Keratinocyte (primary cell): ENCODE results near the gene CFAP73. TPM values are rescaled to one million over a fixed set of nuclear protein-coding genes. Genes with fewer than 3 reads are reported as not detected.

Source experiments
- DNase-seq: peaks from one replicate; pipeline ENCODE4 v3.0.0-alpha.2; 2011; ENCODE audit warnings: low read depth, missing footprints, low spot score
- FAIRE-seq: peaks from 2 replicates; lab custom pipeline; 2011; peaks lifted over from hg19 to GRCh38; lab: Jason Lieb, UNC
- H2AFZ ChIP-seq: 2 replicates; pipeline ENCODE4 v1.6.0; 2012; ENCODE audit warnings: low read length, control low read depth, inconsistent platforms; ENCODE audit not compliant: control insufficient read depth
- H3K27ac ChIP-seq: 2 replicates; pipeline ENCODE4 v1.5.1; 2011; ENCODE audit warnings: low read length; ENCODE audit not compliant: control insufficient read depth, insufficient read depth
- H3K27me3 ChIP-seq: 3 replicates; pipeline ENCODE4 v1.6.0; 2011; ENCODE audit warnings: low read length; ENCODE audit not compliant: control insufficient read depth, insufficient read depth; ENCODE audit errors: extremely low read depth
- H3K36me3 ChIP-seq, 2 experiments: 2 replicates in 1 of 2; 3 replicates in 1 of 2; pipeline ENCODE4 v1.5.1; 2011; ENCODE audit warnings: low read length in 2 of 2, mild to moderate bottlenecking in 1 of 2; ENCODE audit not compliant: control insufficient read depth in 2 of 2, insufficient read depth in 2 of 2; ENCODE audit errors: extremely low read depth in 1 of 2
- H3K4me1 ChIP-seq: 3 replicates; pipeline ENCODE4 v1.5.1; 2011; ENCODE audit warnings: low read length; ENCODE audit not compliant: control insufficient read depth, insufficient read depth; ENCODE audit errors: extremely low read depth
- H3K4me2 ChIP-seq: 3 replicates; pipeline ENCODE4 v1.6.0; 2011; ENCODE audit warnings: low read depth, low read length; ENCODE audit not compliant: control insufficient read depth, insufficient read depth; ENCODE audit errors: extremely low read depth
- H3K4me3 ChIP-seq, 3 experiments: fragments of 200-600 bp in 1 of 3; sonication (generic) in 1 of 3; 2 replicates in 2 of 3; 3 replicates in 1 of 3; pipeline ENCODE4 v1.5.1; 2011 to 2016; ENCODE audit warnings: low read length in 3 of 3, mild to moderate bottlenecking in 3 of 3, control low read depth in 2 of 3, inconsistent platforms in 1 of 3, low read depth in 1 of 3, mixed read lengths in 1 of 3, mixed run types in 1 of 3, moderate library complexity in 1 of 3; ENCODE audit not compliant: control insufficient read depth in 2 of 3, insufficient read depth in 2 of 3; ENCODE audit errors: extremely low read depth in 1 of 3
- H3K79me2 ChIP-seq: 2 replicates; pipeline ENCODE4 v1.6.0; 2012; ENCODE audit warnings: low read length; ENCODE audit not compliant: control insufficient read depth, insufficient read depth
- H3K9ac ChIP-seq: 3 replicates; pipeline ENCODE4 v1.6.0; 2011; ENCODE audit warnings: low read length; ENCODE audit not compliant: control insufficient read depth, insufficient read depth; ENCODE audit errors: extremely low read depth
- H3K9me1 ChIP-seq: 3 replicates; pipeline ENCODE4 v1.6.0; 2011; ENCODE audit warnings: low read length; ENCODE audit not compliant: control insufficient read depth, insufficient read depth; ENCODE audit errors: extremely low read depth
- H3K9me3 ChIP-seq: 2 replicates; pipeline ENCODE4 v1.5.1; 2012; ENCODE audit warnings: low read depth, low read length; ENCODE audit not compliant: control insufficient read depth
- H4K20me1 ChIP-seq: 3 replicates; pipeline ENCODE4 v1.6.0; 2011; ENCODE audit warnings: low read length; ENCODE audit not compliant: control insufficient read depth, insufficient read depth; ENCODE audit errors: extremely low read depth
- EZH2 ChIP-seq: IDR thresholded peaks from one replicate; pipeline ENCODE4 v1.6.1; 2012; ENCODE audit warnings: inconsistent platforms, mild to moderate bottlenecking, low read length, moderate library complexity
- dilution Hi-C: fragments of 300-500 bp; cut with MboI; formaldehyde crosslinking; loops from one replicate; pipeline ENCODE4 v1.7.0; 2020; ENCODE audit warnings: low sequenced_read_pairs; ENCODE audit not compliant: extremely low pct_ligation_motif_present
- polyA plus RNA-seq, 5 experiments: library from polyadenylated mRNA; depleted of rRNA in 3 of 5; stranded (reverse) in 3 of 5; stranded (forward) in 1 of 5; unstranded in 1 of 5; fragments of >200 nt; gene quantifications; 1 replicate in 1 of 5; 2 replicates in 3 of 5; 3 replicates in 1 of 5; pipeline versions ENCODE4 v1.2.1 to v1.2.3, GENCODE V29; 2011 to 2012; ENCODE audit warnings: missing spikeins in 2 of 5, low read depth in 1 of 5, low replicate concordance in 1 of 5
- TF ChIP-seq, protein P1 (sequence below), 3 experiments: IDR thresholded peaks in 1 of 3; conservative IDR thresholded peaks in 1 of 3; optimal IDR thresholded peaks in 1 of 3; 2 replicates in 2 of 3; 3 replicates in 1 of 3; pipeline versions ENCODE3 to v1.5.1; 2011; ENCODE audit warnings: low read length in 3 of 3, mild to moderate bottlenecking in 3 of 3, moderate library complexity in 2 of 3, control low read depth in 1 of 3, inconsistent platforms in 1 of 3; ENCODE audit not compliant: insufficient read depth in 2 of 3; ENCODE audit errors: extremely low read depth in 1 of 3

Gene CFAP73
- polyA plus RNA-seq, 1 donor (not counting 4 experiments of a cell fraction or from before 2014, with no cell fraction given), result not detected

DNA sequence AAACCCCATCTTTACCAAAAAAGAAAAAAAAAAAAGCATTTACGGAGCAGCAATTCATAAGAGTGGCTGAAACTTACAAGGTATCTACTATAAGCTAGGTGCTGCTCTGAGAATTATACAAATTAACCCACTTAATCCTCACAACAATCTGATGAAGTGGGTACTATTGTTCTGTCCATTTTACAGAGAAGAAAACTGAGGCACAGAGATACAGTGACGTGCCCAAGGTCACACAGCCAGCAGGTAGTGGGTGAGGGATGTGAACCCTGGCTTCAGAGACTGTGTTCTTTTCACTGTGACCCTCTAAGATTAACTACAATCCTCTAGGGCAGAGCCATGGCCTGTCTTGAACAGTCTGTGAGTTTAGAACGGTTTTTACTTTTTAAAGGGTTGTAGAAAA is 32.5 kb downstream of the CFAP73 start:
- DNase-seq (no peak), FAIRE-seq (no peak)
- Histone ChIP-seq H3K4me2 (no peak overlapping the region), H3K9me1 (peaks cover 5% of the 10 kb centered on the region), H3K27me3 (no peaks in the 10 kb centered on the region), H2AFZ (no peak overlapping the region), H4K20me1 (peaks cover 2% of the 10 kb centered on the region), H3K36me3 (peaks cover 29 to 31% of the 10 kb centered on the region in 2 experiments), H3K4me3 (no peak overlapping the region), H3K4me1 (peaks cover 14% of the 10 kb centered on the region), H3K9ac (no peak overlapping the region), H3K9me3 (no peaks in the 10 kb centered on the region), H3K27ac (no peak overlapping the region), H3K79me2 (peaks cover 51% of the 10 kb centered on the region)
- TF ChIP-seq, protein P1, sequence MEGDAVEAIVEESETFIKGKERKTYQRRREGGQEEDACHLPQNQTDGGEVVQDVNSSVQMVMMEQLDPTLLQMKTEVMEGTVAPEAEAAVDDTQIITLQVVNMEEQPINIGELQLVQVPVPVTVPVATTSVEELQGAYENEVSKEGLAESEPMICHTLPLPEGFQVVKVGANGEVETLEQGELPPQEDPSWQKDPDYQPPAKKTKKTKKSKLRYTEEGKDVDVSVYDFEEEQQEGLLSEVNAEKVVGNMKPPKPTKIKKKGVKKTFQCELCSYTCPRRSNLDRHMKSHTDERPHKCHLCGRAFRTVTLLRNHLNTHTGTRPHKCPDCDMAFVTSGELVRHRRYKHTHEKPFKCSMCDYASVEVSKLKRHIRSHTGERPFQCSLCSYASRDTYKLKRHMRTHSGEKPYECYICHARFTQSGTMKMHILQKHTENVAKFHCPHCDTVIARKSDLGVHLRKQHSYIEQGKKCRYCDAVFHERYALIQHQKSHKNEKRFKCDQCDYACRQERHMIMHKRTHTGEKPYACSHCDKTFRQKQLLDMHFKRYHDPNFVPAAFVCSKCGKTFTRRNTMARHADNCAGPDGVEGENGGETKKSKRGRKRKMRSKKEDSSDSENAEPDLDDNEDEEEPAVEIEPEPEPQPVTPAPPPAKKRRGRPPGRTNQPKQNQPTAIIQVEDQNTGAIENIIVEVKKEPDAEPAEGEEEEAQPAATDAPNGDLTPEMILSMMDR (optimal IDR thresholded peaks at IDR 0.05 in 1 of 3, IDR thresholded peaks at IDR 0.05 in 1 of 3, conservative IDR thresholded peaks at IDR 0.05 in 1 of 3; ENCODE audit: extremely low read depth in 1 of 3, insufficient read depth in 2 of 3, low read length in 3 of 3), result no peak
- TF ChIP-seq EZH2, result no peak
- dilution Hi-C loops, result no loop called here

DNA sequence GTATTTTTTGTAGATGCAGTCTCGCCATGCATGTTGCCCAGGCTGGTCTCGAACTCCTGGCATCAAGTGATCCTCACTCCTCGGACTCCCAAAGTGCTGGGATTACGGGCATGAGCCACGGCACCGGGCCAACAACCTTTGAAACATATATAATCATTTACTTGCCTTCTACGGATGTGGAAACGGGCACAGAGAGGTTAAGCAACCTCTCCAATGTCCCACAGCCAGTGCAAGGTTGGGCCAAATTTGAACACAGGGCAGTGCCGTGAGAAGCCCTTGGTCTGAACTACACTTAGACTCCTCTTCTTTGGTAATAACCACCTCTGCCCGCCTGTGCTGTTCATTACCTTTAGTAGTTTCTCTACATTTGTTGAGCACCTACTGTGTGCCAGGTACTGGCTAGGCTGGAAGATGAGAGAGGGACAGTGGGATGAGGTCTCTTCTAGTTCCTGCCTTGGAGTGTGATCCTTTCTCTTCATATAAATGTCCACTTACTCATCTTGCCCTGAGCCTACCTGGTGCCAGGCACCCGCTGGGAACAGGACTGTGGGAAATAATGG is 33.6 kb downstream of the CFAP73 start:
- Histone ChIP-seq H2AFZ (no peak overlapping the region), H3K4me2 (no peak overlapping the region), H3K79me2 (peaks cover 51% of the 10 kb centered on the region), H3K27ac (no peak overlapping the region), H3K9me3 (no peaks in the 10 kb centered on the region), H3K4me3 (no peak overlapping the region), H3K36me3 (peaks cover 21 to 27% of the 10 kb centered on the region in 2 experiments), H4K20me1 (no peaks in the 10 kb centered on the region), H3K4me1 (peaks cover 14% of the 10 kb centered on the region), H3K27me3 (no peaks in the 10 kb centered on the region), H3K9me1 (peaks cover 5% of the 10 kb centered on the region), H3K9ac (no peak overlapping the region)
- DNase-seq, result no peak
- FAIRE-seq, result no peak
- TF ChIP-seq EZH2, result no peak
- TF ChIP-seq, protein P1 (optimal IDR thresholded peaks at IDR 0.05 in 1 of 3, IDR thresholded peaks at IDR 0.05 in 1 of 3, conservative IDR thresholded peaks at IDR 0.05 in 1 of 3; ENCODE audit: extremely low read depth in 1 of 3, insufficient read depth in 2 of 3, low read length in 3 of 3), result no peak
- dilution Hi-C loops, result no loop called here
